Prostate gland (tissue), 2 donors: ENCODE results near the gene CSNK1G3.

Experiments used
- POLR2A ChIP-seq: fragments of 450-650 bp; IDR thresholded peaks from one replicate; pipeline ENCODE4 v1.6.1; 2016; ENCODE audit warnings: antibody characterized with exemption, mild to moderate bottlenecking
- TF ChIP-seq, protein P1 (sequence below), 4 experiments: fragments of 200-600 bp in 2 of 4; fragments of 450-650 bp in 2 of 4; sonication (generic) in 2 of 4; IDR thresholded peaks; 1 replicate in 3 of 4; 2 replicates in 1 of 4; pipeline ENCODE4 v1.5.1; 2016 to 2019; ENCODE audit warnings: antibody characterized with exemption in 4 of 4, mild to moderate bottlenecking in 2 of 4, moderate library complexity in 2 of 4

DNA sequence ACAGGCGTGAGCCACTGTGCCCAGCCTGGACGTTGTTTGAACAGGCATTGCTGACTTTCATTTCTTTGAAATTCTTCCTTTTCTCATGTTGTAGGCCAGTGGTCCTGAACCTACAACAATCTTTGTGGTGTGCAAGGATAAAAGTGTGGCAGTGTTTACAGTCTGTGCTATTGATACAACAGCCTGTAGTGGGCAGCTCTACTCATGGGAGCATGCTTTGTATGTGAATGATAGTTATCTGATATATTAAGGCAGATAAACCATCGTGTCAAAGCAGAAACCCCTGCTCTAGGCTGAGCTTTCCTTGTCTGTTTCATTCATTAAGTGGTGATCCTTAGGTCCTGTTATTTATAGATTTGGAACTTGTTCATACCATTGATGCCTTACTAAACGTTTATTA, 42.6 kb downstream of the CSNK1G3 start:
- TF ChIP-seq, protein P1, sequence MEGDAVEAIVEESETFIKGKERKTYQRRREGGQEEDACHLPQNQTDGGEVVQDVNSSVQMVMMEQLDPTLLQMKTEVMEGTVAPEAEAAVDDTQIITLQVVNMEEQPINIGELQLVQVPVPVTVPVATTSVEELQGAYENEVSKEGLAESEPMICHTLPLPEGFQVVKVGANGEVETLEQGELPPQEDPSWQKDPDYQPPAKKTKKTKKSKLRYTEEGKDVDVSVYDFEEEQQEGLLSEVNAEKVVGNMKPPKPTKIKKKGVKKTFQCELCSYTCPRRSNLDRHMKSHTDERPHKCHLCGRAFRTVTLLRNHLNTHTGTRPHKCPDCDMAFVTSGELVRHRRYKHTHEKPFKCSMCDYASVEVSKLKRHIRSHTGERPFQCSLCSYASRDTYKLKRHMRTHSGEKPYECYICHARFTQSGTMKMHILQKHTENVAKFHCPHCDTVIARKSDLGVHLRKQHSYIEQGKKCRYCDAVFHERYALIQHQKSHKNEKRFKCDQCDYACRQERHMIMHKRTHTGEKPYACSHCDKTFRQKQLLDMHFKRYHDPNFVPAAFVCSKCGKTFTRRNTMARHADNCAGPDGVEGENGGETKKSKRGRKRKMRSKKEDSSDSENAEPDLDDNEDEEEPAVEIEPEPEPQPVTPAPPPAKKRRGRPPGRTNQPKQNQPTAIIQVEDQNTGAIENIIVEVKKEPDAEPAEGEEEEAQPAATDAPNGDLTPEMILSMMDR (IDR thresholded peaks at IDR 0.05), result no peak
- no peak for TF ChIP-seq POLR2A
